HEK293T (cell line): ENCODE results near the gene STK24.

Source experiments
- ARNT ChIP-seq: fragments of 450-650 bp; IDR thresholded peaks from 2 replicates; pipeline ENCODE4 v1.6.1; 2017; ENCODE audit warnings: mild to moderate bottlenecking
- BHLHE40 ChIP-seq: fragments of 450-650 bp; IDR thresholded peaks from 2 replicates; pipeline ENCODE4 v1.6.1; 2016; ENCODE audit warnings: mild to moderate bottlenecking, moderate library complexity, borderline replicate concordance
- CTBP1 ChIP-seq: fragments of 450-650 bp; IDR thresholded peaks from 2 replicates; pipeline ENCODE4 v1.6.1; 2016; ENCODE audit warnings: borderline replicate concordance
- ELF4 ChIP-seq: fragments of 450-650 bp; IDR thresholded peaks from 2 replicates; pipeline ENCODE4 v1.6.1; 2017; ENCODE audit warnings: antibody characterized with exemption
- FOXA1 ChIP-seq: fragments of 450-650 bp; IDR thresholded peaks from 2 replicates; pipeline ENCODE4 v1.6.1; 2016; ENCODE audit warnings: mild to moderate bottlenecking
- FOXM1 ChIP-seq: fragments of 450-650 bp; IDR thresholded peaks from 2 replicates; pipeline ENCODE4 v1.6.1; 2017; ENCODE audit warnings: mild to moderate bottlenecking, borderline replicate concordance
- L3MBTL2 ChIP-seq: fragments of 450-650 bp; conservative IDR thresholded peaks from 2 replicates; pipeline ENCODE4 v1.6.1; 2016; ENCODE audit warnings: mild to moderate bottlenecking
- NFRKB ChIP-seq: fragments of 450-650 bp; IDR thresholded peaks from 2 replicates; pipeline ENCODE4 v1.6.1; 2016; ENCODE audit warnings: mild to moderate bottlenecking, moderate library complexity
- PKNOX1 ChIP-seq: fragments of 450-650 bp; IDR thresholded peaks from 2 replicates; pipeline ENCODE4 v1.6.1; 2016
- SP1 ChIP-seq: fragments of 450-650 bp; IDR thresholded peaks from 2 replicates; pipeline ENCODE4 v1.6.1; 2017
- SUZ12 ChIP-seq: fragments of 450-650 bp; IDR thresholded peaks from 2 replicates; pipeline ENCODE4 v1.6.1; 2016; ENCODE audit warnings: mild to moderate bottlenecking
- TARDBP ChIP-seq: fragments of 450-650 bp; IDR thresholded peaks from 2 replicates; pipeline ENCODE4 v1.6.1; 2016
- ZNF384 ChIP-seq: fragments of 450-650 bp; IDR thresholded peaks from 2 replicates; pipeline ENCODE4 v1.6.1; 2016

GRCh38 chr13:98467263-98467985 is 109.5 kb downstream of the STK24 start:
- TF ChIP-seq SP1 (no peak), ZNF384 (no peak), SUZ12 (no peak), ARNT (no peak), FOXM1 (no peak), TARDBP (no peak), ELF4 (no peak), PKNOX1 (no peak), NFRKB (no peak), CTBP1 (no peak), FOXA1 (no peak), L3MBTL2 (no peak), BHLHE40 (no peak)
